GM12878 (cell line): ENCODE data around the gene NKAIN1. TPM values are rescaled to one million over a fixed set of nuclear protein-coding genes. Genes with fewer than 3 reads are reported as not detected.

Experiments
- ATAC-seq: fragments of 200-7000 bp; cut with Tn5 transposase; 3 replicates; pipeline ENCODE4 v1.9.1; 2020; ENCODE audit warnings: mild to moderate bottlenecking, moderate library complexity
- BruUV-seq: library from RNA; stranded (reverse); fragments of 400-500 nt; replicated peaks from 2 replicates; lab custom pipeline; 2021; lab: Mats Ljungman, UMichigan
- CTCF ChIA-PET: fragments of 300-600 bp; sonication (Branson Sonifier 250); formaldehyde crosslinking; extraction: SDS; loops from one replicate; lab custom pipeline; 2021; ENCODE audit warnings: inconsistent platforms; lab: Yijun Ruan, JAX
- POLR2A ChIA-PET: fragments of 350-600 bp; formaldehyde crosslinking; extraction: SDS; loops from one replicate; lab custom pipeline; 2021; ENCODE audit warnings: inconsistent platforms; lab: Charles Lee
- RAD21 ChIA-PET: fragments of 300-600 bp; sonication (Branson Sonifier 250); formaldehyde crosslinking; loops from one replicate; lab custom pipeline; 2023; ENCODE audit warnings: antibody characterized with exemption; ENCODE audit not compliant: unreplicated experiment; lab: Charles Lee
- SMC1A ChIA-PET: fragments of 300-600 bp; sonication (Branson Sonifier 250); formaldehyde crosslinking; loops from one replicate; lab custom pipeline; 2023; ENCODE audit not compliant: unreplicated experiment, uncharacterized antibody; lab: Charles Lee
- DNase-seq: peaks from one replicate; pipeline ENCODE4 v3.0.0-alpha.2; 2011; ENCODE audit warnings: low read depth, low spot score
- FAIRE-seq: peaks from 3 replicates; lab custom pipeline; 2011; peaks lifted over from hg19 to GRCh38; lab: Jason Lieb, UNC
- H2AFZ ChIP-seq: 2 replicates; pipeline ENCODE4 v1.6.0; 2011; ENCODE audit warnings: low read depth, low read length, control low read depth; ENCODE audit not compliant: control insufficient read depth
- H3K27ac ChIP-seq: 2 replicates; pipeline ENCODE4 v1.5.1; 2011; ENCODE audit warnings: control low read depth; ENCODE audit not compliant: control insufficient read depth, insufficient read depth
- H3K27me3 ChIP-seq, 2 experiments: replicated peaks in 1 of 2; 2 replicates each; pipeline versions ENCODE4 v1.6.0 to v1.6.1; 2011; ENCODE audit warnings: low read length in 1 of 2; ENCODE audit not compliant: control insufficient read depth in 2 of 2, insufficient read depth in 2 of 2
- H3K36me3 ChIP-seq, 2 experiments: 2 replicates each; pipeline ENCODE4 v1.5.1; 2011; ENCODE audit warnings: low read length in 1 of 2; ENCODE audit not compliant: control insufficient read depth in 2 of 2, insufficient read depth in 2 of 2
- H3K4me1 ChIP-seq: 2 replicates; pipeline ENCODE4 v1.6.1; 2011; ENCODE audit warnings: mild to moderate bottlenecking, low read length, moderate library complexity, mixed read lengths; ENCODE audit not compliant: control insufficient read depth, insufficient read depth
- H3K4me2 ChIP-seq: 2 replicates; pipeline ENCODE4 v1.6.0; 2011; ENCODE audit warnings: control low read depth; ENCODE audit not compliant: control insufficient read depth, insufficient read depth
- H3K4me3 ChIP-seq: fragments of 200-600 bp; sonication (generic); 2 replicates; pipeline ENCODE4 v1.5.1; 2016
- H3K79me2 ChIP-seq: 2 replicates; pipeline ENCODE4 v1.6.0; 2011; ENCODE audit warnings: low read length; ENCODE audit not compliant: control insufficient read depth, insufficient read depth
- H3K9ac ChIP-seq: 2 replicates; pipeline ENCODE4 v1.8.0; 2011; ENCODE audit warnings: low read length, control low read depth, mixed read lengths; ENCODE audit not compliant: control insufficient read depth, insufficient read depth
- H3K9me3 ChIP-seq: replicated peaks from 3 replicates; pipeline ENCODE4 v1.5.1; 2011; ENCODE audit warnings: mild to moderate bottlenecking, low read length; ENCODE audit not compliant: control insufficient read depth, insufficient read depth
- H4K20me1 ChIP-seq: 2 replicates; pipeline ENCODE4 v1.6.0; 2011; ENCODE audit not compliant: control insufficient read depth, insufficient read depth
- ASH2L ChIP-seq: fragments of 300-600, 200-600 bp; sonication (generic); IDR thresholded peaks from 2 replicates; pipeline ENCODE4 v1.6.1; 2017; ENCODE audit warnings: low read depth, mild to moderate bottlenecking, borderline replicate concordance
- CHD2 ChIP-seq: IDR thresholded peaks from 2 replicates; pipeline ENCODE4 v1.6.1; 2011; ENCODE audit warnings: low read depth, low read length, improper control_type of control experiment, borderline replicate concordance
- CHD4 ChIP-seq: fragments of 200-600 bp; sonication (generic); IDR thresholded peaks from 2 replicates; pipeline ENCODE4 v1.6.1; 2016; ENCODE audit warnings: mild to moderate bottlenecking
- EZH2 ChIP-seq: IDR thresholded peaks from 2 replicates; pipeline ENCODE4 v1.6.1; 2012; ENCODE audit warnings: low read depth, mild to moderate bottlenecking, control low read depth, inconsistent platforms, low read length, borderline replicate concordance; ENCODE audit not compliant: control insufficient read depth
- MEF2B ChIP-seq: fragments of 450-650 bp; IDR thresholded peaks from 2 replicates; pipeline ENCODE4 v1.6.1; 2018; ENCODE audit warnings: mild to moderate bottlenecking, moderate library complexity; ENCODE audit not compliant: partially characterized antibody, poor library complexity, severe bottlenecking
- NFYA ChIP-seq: IDR thresholded peaks from 2 replicates; pipeline ENCODE4 v1.6.1; 2011; ENCODE audit warnings: low read depth, mild to moderate bottlenecking, low read length, improper control_type of control experiment, borderline replicate concordance
- NR2C1 ChIP-seq: fragments of 450-650 bp; IDR thresholded peaks from 2 replicates; pipeline ENCODE4 v1.6.1; 2017; ENCODE audit warnings: antibody characterized with exemption, mild to moderate bottlenecking, moderate library complexity
- NR2F1 ChIP-seq: fragments of 450-650 bp; conservative IDR thresholded peaks from 2 replicates; pipeline ENCODE4 v1.6.1; 2017; ENCODE audit warnings: mild to moderate bottlenecking
- POLR2A ChIP-seq: IDR thresholded peaks from 2 replicates; pipeline ENCODE4 v1.6.1; 2011; ENCODE audit warnings: low read depth, mild to moderate bottlenecking, low read length
- POLR2AphosphoS2 ChIP-seq: IDR thresholded peaks from 2 replicates; pipeline ENCODE4 v1.6.1; 2011; ENCODE audit warnings: low read depth, mild to moderate bottlenecking, low read length, improper control_type of control experiment, moderate library complexity
- RBBP5 ChIP-seq: fragments of 200-600 bp; sonication (generic); conservative IDR thresholded peaks from 2 replicates; pipeline ENCODE4 v1.6.1; 2016
- SREBF2 ChIP-seq: IDR thresholded peaks from 2 replicates; pipeline ENCODE4 v1.6.1; 2012; ENCODE audit warnings: mild to moderate bottlenecking, low read length
- ZBED1 ChIP-seq: IDR thresholded peaks from 2 replicates; pipeline ENCODE4 v1.6.1; 2016; ENCODE audit warnings: borderline replicate concordance
- ZBTB33 ChIP-seq: fragments of 450-650 bp; IDR thresholded peaks from 2 replicates; pipeline ENCODE4 v1.6.1; 2017; ENCODE audit warnings: mild to moderate bottlenecking
- WGBS: methylation state at CpG from one replicate; pipeline ENCODE4 v1.1.6; 2016; ENCODE audit warnings: low lambda C conversion rate; ENCODE audit not compliant: insufficient replicate concordance, insufficient coverage; ENCODE audit errors: missing lambda C conversion rate; 5-methylcytosine and 5-hydroxymethylcytosine counted together
- in situ Hi-C: fragments of 300-500 bp; cut with MboI; formaldehyde crosslinking; loops from 9 replicates; pipeline ENCODE4 v1.14.3; 2018; ENCODE audit warnings: mixed read lengths
- intact Hi-C: fragments of 100-400 bp; cut with micrococcal nuclease; formaldehyde crosslinking; loops from one replicate; pipeline ENCODE4 v1.14.2; 2022; ENCODE audit not compliant: unreplicated experiment
- polyA plus RNA-seq, 11 experiments: library from polyadenylated mRNA; depleted of rRNA in 4 of 11; unstranded in 6 of 11; stranded (reverse) in 5 of 11; fragments of >200 nt; fragmentation: Nextera tagmentation in 4 of 11; fragmentation: Illumina TruSeq in 1 of 11; extraction: Ambion mirVana in 4 of 11; extraction: Trizol in 1 of 11; gene quantifications; 1 replicate in 1 of 11; 2 replicates in 10 of 11; pipeline versions ENCODE4 v1.2.1 to v1.2.3, GENCODE V29; 2011 to 2016; ENCODE audit warnings: inconsistent platforms in 2 of 11, missing spikeins in 2 of 11, low read depth in 1 of 11
- total RNA-seq, 4 experiments: library from RNA; depleted of rRNA in 3 of 4; stranded (reverse); fragments of >200 nt in 3 of 4; fragmentation: Illumina TruSeq in 1 of 4; extraction: Trizol in 1 of 4; gene quantifications; 2 replicates each; pipeline versions ENCODE4 v1.2.1 to v1.2.3, GENCODE V29; 2013 to 2021
- TF ChIP-seq, protein P1 (sequence below): IDR thresholded peaks from 2 replicates; pipeline ENCODE4 v1.6.1; 2012; ENCODE audit warnings: low read length, inconsistent platforms

NKAIN1 gene
- total and polyA plus RNA-seq, 10 of the 15 experiments (the other 5 are each of a cell fraction or from before 2014, with no cell fraction given) = not detected

GRCh38 chr1:31234123-31234708, 5.5 kb downstream of the NKAIN1 start:
- in situ Hi-C loops = no loop called here
- BruUV-seq = no TSS peak

DNA sequence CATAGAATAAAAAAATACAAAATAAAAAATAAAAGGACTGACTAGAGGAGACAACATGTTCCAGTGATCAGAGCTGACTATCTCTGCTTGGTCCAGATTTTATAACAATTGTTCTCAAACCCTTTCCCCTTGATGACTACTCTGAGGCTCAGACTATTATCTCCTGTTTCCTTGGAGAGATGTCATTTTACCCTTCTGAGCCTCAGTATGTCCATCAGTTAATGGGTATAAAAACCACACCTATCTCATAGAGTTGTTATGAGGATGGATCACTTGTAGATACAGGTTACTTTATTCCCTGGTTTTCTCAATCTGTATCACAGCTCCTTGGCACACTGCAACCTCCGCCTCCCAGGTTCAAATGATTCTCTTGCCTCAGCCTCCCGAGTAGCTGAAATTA, 7.0 kb downstream of the NKAIN1 start:
- DNase-seq (no peak), FAIRE-seq (no peak), ATAC-seq (no peak)
- Histone ChIP-seq H3K27ac (no peak overlapping the region), H3K4me1 (no peaks in the 10 kb centered on the region), H3K79me2 (no peaks in the 10 kb centered on the region), H3K27me3 (no peaks in the 10 kb centered on the region), H4K20me1 (no peaks in the 10 kb centered on the region), H3K9me3 (no peaks in the 10 kb centered on the region), H3K36me3 (no peaks in the 10 kb centered on the region), H3K4me3 (no peak overlapping the region), H3K9ac (no peak overlapping the region), H2AFZ (no peak overlapping the region), H3K4me2 (no peak overlapping the region)
- RAD21 ChIA-PET = no interaction called here
- intact Hi-C loops (no loop called here), in situ Hi-C loops (no loop called here)
- POLR2A ChIA-PET = no interaction called here
- SMC1A ChIA-PET = interaction anchor here (1.5 kb wide), 1 partner anchor 316 kb away, joined by 3 read pairs; no protein-coding TSS in a partner anchor
- WGBS = 35% methylated on average over 2 of the region's 2 CpGs
- no TSS peak for BruUV-seq
- CTCF ChIA-PET = no interaction called here
- no peak for TF ChIP-seq NR2F1
- no peak for TF ChIP-seq NR2C1
- TF ChIP-seq EZH2 = no peak
- TF ChIP-seq CHD2 = no peak
- no peak for TF ChIP-seq POLR2AphosphoS2
- no peak for TF ChIP-seq ASH2L
- TF ChIP-seq CHD4 = no peak
- TF ChIP-seq RBBP5 = no peak
- TF ChIP-seq, protein P1, sequence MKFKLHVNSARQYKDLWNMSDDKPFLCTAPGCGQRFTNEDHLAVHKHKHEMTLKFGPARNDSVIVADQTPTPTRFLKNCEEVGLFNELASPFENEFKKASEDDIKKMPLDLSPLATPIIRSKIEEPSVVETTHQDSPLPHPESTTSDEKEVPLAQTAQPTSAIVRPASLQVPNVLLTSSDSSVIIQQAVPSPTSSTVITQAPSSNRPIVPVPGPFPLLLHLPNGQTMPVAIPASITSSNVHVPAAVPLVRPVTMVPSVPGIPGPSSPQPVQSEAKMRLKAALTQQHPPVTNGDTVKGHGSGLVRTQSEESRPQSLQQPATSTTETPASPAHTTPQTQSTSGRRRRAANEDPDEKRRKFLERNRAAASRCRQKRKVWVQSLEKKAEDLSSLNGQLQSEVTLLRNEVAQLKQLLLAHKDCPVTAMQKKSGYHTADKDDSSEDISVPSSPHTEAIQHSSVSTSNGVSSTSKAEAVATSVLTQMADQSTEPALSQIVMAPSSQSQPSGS = no peak
- no peak for TF ChIP-seq ZBED1
- TF ChIP-seq POLR2A = no peak
- TF ChIP-seq NFYA = no peak
- no peak for TF ChIP-seq MEF2B
- no peak for TF ChIP-seq SREBF2
- no peak for TF ChIP-seq ZBTB33

More at GRCh38 chr1:31234123-31234708, 5.5 kb downstream of the NKAIN1 start:
- no peak overlapping the region for H3K4me2 ChIP-seq
- H3K27ac ChIP-seq = no peak overlapping the region
- peaks cover 0 to 5% of the 10 kb centered on the region in 2 experiments; a peak in 3 of 4 replicates for H3K27me3 ChIP-seq
- SMC1A ChIA-PET = no interaction called here
- CTCF ChIA-PET = interaction anchor here (0.6 kb wide), 1 partner anchor 535 kb away, joined by 3 read pairs; no protein-coding TSS in a partner anchor
- no peaks in the 10 kb centered on the region for H3K9me3 ChIP-seq
- 27% methylated on average over 12 of the region's 12 CpGs for WGBS
- no peaks in the 10 kb centered on the region for H3K36me3 ChIP-seq
- no peaks in the 10 kb centered on the region for H3K79me2 ChIP-seq
- no peak overlapping the region for H2AFZ ChIP-seq
- no peak for FAIRE-seq
- POLR2A ChIA-PET = no interaction called here
- no peaks in the 10 kb centered on the region for H3K4me1 ChIP-seq
- H3K4me3 ChIP-seq = no peak overlapping the region
- intact Hi-C loops = no loop called here
- RAD21 ChIA-PET = no interaction called here
- no peak for DNase-seq
- no peak for ATAC-seq
- TF ChIP-seq POLR2AphosphoS2 = no peak
- no peaks in the 10 kb centered on the region for H4K20me1 ChIP-seq
- H3K9ac ChIP-seq = no peak overlapping the region
